Panc1 (cell line): ENCODE results near the gene GFPT1. TPM values are rescaled to one million over a fixed set of nuclear protein-coding genes. Genes with fewer than 3 reads are reported as not detected.

Source experiments
- ATAC-seq: fragments of 200-7000 bp; cut with Tn5 transposase; 2 replicates; pipeline ENCODE4 v1.9.1; 2020; ENCODE audit warnings: mild to moderate bottlenecking, moderate library complexity
- BruUV-seq: library from RNA; stranded (reverse); fragments of 400-500 nt; replicated peaks from 2 replicates; lab custom pipeline; 2021; lab: Mats Ljungman, UMichigan
- CTCF ChIA-PET: fragments of 300-600 bp; sonication (Branson Sonifier 250); formaldehyde crosslinking; loops from one replicate; lab custom pipeline; 2022; ENCODE audit warnings: antibody characterized with exemption; lab: Charles Lee
- POLR2A ChIA-PET: fragments of 300-600 bp; sonication (Branson Sonifier 250); formaldehyde crosslinking; loops from one replicate; lab custom pipeline; 2022; ENCODE audit warnings: antibody characterized with exemption; lab: Charles Lee
- DNase-seq: peaks from one replicate; pipeline ENCODE4 v3.0.0-alpha.2; 2010; ENCODE audit warnings: low read depth, low spot score
- H3K27ac ChIP-seq: 2 replicates; pipeline ENCODE4 v1.5.1; 2011; ENCODE audit warnings: mild to moderate bottlenecking, low read length, inconsistent platforms
- H3K27me3 ChIP-seq: fragments of 200-500 bp; sonication (Bioruptor generic); 2 replicates; pipeline ENCODE4 v1.6.0; 2014; ENCODE audit warnings: low read length, inconsistent platforms; ENCODE audit not compliant: control insufficient read depth, insufficient read depth
- H3K36me3 ChIP-seq: fragments of 200-500 bp; sonication (Bioruptor generic); 2 replicates; pipeline ENCODE4 v1.5.1; 2014; ENCODE audit warnings: inconsistent platforms, mild to moderate bottlenecking, low read length, moderate library complexity; ENCODE audit not compliant: control insufficient read depth, insufficient read depth
- H3K4me1 ChIP-seq: 2 replicates; pipeline ENCODE4 v1.5.1; 2011; ENCODE audit warnings: inconsistent platforms, mild to moderate bottlenecking, low read length, moderate library complexity; ENCODE audit not compliant: control insufficient read depth, insufficient read depth
- H3K4me3 ChIP-seq, 2 experiments: 2 replicates each; pipeline ENCODE4 v1.5.1; 2011 to 2012; ENCODE audit warnings: low read depth in 2 of 2, low read length in 2 of 2, mild to moderate bottlenecking in 2 of 2, inconsistent platforms in 1 of 2, moderate library complexity in 1 of 2
- H3K9me3 ChIP-seq: fragments of 200-500 bp; sonication (Bioruptor generic); 2 replicates; pipeline ENCODE4 v1.5.1; 2014; ENCODE audit warnings: low read depth, mild to moderate bottlenecking, inconsistent platforms, low read length, moderate library complexity; ENCODE audit not compliant: control insufficient read depth, insufficient read depth
- POLR2AphosphoS5 ChIP-seq: IDR thresholded peaks from 2 replicates; pipeline ENCODE4 v1.6.1; 2012; ENCODE audit warnings: mild to moderate bottlenecking, low read depth, low read length, moderate library complexity
- SIN3A ChIP-seq: IDR thresholded peaks from 2 replicates; pipeline ENCODE4 v1.6.1; 2012; ENCODE audit warnings: low read depth, mild to moderate bottlenecking, low read length, moderate library complexity, borderline replicate concordance; ENCODE audit not compliant: insufficient read depth
- TCF7L2 ChIP-seq: IDR thresholded peaks from 2 replicates; pipeline ENCODE4 v1.6.1; 2011; ENCODE audit warnings: mild to moderate bottlenecking, low read depth, low read length, inconsistent platforms
- in situ Hi-C: cut with HindIII; loops from 2 replicates; pipeline ENCODE4 v1.10.0; 2016; ENCODE audit warnings: low sequenced_read_pairs, low pct_unique_long_range_greater_than_20kb
- intact Hi-C: fragments of 100-400 bp; cut with micrococcal nuclease; formaldehyde crosslinking; loops from one replicate; pipeline ENCODE4 v1.10.0; 2022; ENCODE audit not compliant: unreplicated experiment
- total RNA-seq: library from RNA; stranded (reverse); gene quantifications from one replicate; pipeline ENCODE4 v1.2.1, GENCODE V29; 2021; ENCODE audit not compliant: unreplicated experiment
- TF ChIP-seq, protein P1 (sequence below), 2 experiments: IDR thresholded peaks; 2 replicates each; pipeline ENCODE4 v1.6.1; 2011 to 2012; ENCODE audit warnings: low read depth in 2 of 2, control low read depth in 1 of 2, low read length in 1 of 2, mild to moderate bottlenecking in 1 of 2, moderate library complexity in 1 of 2; ENCODE audit not compliant: insufficient read depth in 1 of 2
- TF ChIP-seq, protein P2 (sequence below): fragments of 450-650 bp; IDR thresholded peaks from 2 replicates; pipeline ENCODE4 v1.5.1; 2017; ENCODE audit warnings: mild to moderate bottlenecking

GFPT1 gene
- total RNA-seq, 1 experiment from 2014 or later, result 53.0 TPM

DNA sequence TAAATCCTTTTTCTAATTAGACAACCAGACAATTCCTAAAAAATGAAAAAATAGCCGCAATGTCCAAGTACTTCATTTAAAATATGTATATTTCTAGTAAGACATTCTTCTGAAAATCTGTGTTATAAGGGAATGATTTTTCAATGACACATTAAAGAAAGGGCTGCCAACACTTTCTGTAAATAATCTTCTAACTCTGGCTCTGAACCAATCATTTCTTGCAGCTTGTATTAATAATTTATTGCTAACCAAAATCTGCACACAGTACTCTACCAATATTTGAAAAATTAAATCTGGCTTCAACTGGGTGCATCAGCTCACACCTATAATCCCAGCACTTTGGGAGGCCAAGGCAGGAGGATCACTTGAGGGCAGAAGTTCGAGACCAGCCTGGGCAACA, 42.0 kb upstream of the GFPT1 start:
- no peak overlapping the region for H3K4me3 ChIP-seq
- H3K4me1 ChIP-seq, result no peaks in the 10 kb centered on the region
- intact Hi-C loops (no loop called here), in situ Hi-C loops (no loop called here)
- no peak overlapping the region for H3K27ac ChIP-seq
- no TSS peak for BruUV-seq
- ATAC-seq (no peak), DNase-seq (no peak)
- no peaks in the 10 kb centered on the region for H3K9me3 ChIP-seq
- TF ChIP-seq, protein P1, sequence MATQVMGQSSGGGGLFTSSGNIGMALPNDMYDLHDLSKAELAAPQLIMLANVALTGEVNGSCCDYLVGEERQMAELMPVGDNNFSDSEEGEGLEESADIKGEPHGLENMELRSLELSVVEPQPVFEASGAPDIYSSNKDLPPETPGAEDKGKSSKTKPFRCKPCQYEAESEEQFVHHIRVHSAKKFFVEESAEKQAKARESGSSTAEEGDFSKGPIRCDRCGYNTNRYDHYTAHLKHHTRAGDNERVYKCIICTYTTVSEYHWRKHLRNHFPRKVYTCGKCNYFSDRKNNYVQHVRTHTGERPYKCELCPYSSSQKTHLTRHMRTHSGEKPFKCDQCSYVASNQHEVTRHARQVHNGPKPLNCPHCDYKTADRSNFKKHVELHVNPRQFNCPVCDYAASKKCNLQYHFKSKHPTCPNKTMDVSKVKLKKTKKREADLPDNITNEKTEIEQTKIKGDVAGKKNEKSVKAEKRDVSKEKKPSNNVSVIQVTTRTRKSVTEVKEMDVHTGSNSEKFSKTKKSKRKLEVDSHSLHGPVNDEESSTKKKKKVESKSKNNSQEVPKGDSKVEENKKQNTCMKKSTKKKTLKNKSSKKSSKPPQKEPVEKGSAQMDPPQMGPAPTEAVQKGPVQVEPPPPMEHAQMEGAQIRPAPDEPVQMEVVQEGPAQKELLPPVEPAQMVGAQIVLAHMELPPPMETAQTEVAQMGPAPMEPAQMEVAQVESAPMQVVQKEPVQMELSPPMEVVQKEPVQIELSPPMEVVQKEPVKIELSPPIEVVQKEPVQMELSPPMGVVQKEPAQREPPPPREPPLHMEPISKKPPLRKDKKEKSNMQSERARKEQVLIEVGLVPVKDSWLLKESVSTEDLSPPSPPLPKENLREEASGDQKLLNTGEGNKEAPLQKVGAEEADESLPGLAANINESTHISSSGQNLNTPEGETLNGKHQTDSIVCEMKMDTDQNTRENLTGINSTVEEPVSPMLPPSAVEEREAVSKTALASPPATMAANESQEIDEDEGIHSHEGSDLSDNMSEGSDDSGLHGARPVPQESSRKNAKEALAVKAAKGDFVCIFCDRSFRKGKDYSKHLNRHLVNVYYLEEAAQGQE (IDR thresholded peaks at IDR 0.05; ENCODE audit: insufficient read depth in 1 of 2, low read depth in 2 of 2, low read length in 1 of 2), result no peak
- no peak for TF ChIP-seq POLR2AphosphoS5
- TF ChIP-seq TCF7L2, result no peak
- TF ChIP-seq, protein P2, sequence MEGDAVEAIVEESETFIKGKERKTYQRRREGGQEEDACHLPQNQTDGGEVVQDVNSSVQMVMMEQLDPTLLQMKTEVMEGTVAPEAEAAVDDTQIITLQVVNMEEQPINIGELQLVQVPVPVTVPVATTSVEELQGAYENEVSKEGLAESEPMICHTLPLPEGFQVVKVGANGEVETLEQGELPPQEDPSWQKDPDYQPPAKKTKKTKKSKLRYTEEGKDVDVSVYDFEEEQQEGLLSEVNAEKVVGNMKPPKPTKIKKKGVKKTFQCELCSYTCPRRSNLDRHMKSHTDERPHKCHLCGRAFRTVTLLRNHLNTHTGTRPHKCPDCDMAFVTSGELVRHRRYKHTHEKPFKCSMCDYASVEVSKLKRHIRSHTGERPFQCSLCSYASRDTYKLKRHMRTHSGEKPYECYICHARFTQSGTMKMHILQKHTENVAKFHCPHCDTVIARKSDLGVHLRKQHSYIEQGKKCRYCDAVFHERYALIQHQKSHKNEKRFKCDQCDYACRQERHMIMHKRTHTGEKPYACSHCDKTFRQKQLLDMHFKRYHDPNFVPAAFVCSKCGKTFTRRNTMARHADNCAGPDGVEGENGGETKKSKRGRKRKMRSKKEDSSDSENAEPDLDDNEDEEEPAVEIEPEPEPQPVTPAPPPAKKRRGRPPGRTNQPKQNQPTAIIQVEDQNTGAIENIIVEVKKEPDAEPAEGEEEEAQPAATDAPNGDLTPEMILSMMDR, result no peak
- TF ChIP-seq SIN3A, result no peak
- ChIA-PET CTCF (no interaction called here), POLR2A (no interaction called here)
- no peaks in the 10 kb centered on the region for H3K27me3 ChIP-seq
- H3K36me3 ChIP-seq, result no peaks in the 10 kb centered on the region; the same call in 1 of the 2 replicates

DNA sequence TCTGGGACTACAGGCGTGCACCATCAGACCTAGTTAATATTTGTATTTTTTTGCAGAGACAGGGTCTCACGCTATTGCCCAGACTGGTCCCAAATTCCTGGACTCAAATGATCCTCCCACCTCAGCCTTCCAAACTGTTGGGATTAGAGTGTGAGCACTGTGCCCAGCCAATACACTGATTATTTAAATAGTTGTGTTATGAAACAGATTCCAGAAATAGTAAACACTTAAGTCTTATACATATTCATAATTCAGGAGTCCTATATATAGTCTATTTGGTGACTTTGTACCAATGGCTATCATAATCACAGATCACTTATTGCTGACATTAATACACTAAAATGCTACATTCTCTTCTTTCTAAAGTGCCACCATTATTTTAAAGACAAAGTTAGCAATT, 37.4 kb upstream of the GFPT1 start:
- ChIA-PET POLR2A (no interaction called here), CTCF (no interaction called here)
- H3K4me3 ChIP-seq, result no peak overlapping the region
- no peaks in the 10 kb centered on the region for H3K27me3 ChIP-seq
- DNase-seq (no peak), ATAC-seq (no peak)
- in situ Hi-C loops (no loop called here), intact Hi-C loops (no loop called here)
- no peak overlapping the region for H3K27ac ChIP-seq
- no peaks in the 10 kb centered on the region for H3K4me1 ChIP-seq
- BruUV-seq, result no TSS peak
- H3K9me3 ChIP-seq, result no peaks in the 10 kb centered on the region
- TF ChIP-seq, protein P1 (IDR thresholded peaks at IDR 0.05; ENCODE audit: insufficient read depth in 1 of 2, low read depth in 2 of 2, low read length in 1 of 2), result no peak
- TF ChIP-seq, protein P2, result no peak
- H3K36me3 ChIP-seq, result no peaks in the 10 kb centered on the region
